ENCODE measurements around the gene SERTAD4.
"Not testable (repeated sequence)": the region's sequence is repeated elsewhere in the genome, so short reads cannot be mapped to it uniquely, and the experiment has no call there.

The SERTAD4 gene

DNA sequence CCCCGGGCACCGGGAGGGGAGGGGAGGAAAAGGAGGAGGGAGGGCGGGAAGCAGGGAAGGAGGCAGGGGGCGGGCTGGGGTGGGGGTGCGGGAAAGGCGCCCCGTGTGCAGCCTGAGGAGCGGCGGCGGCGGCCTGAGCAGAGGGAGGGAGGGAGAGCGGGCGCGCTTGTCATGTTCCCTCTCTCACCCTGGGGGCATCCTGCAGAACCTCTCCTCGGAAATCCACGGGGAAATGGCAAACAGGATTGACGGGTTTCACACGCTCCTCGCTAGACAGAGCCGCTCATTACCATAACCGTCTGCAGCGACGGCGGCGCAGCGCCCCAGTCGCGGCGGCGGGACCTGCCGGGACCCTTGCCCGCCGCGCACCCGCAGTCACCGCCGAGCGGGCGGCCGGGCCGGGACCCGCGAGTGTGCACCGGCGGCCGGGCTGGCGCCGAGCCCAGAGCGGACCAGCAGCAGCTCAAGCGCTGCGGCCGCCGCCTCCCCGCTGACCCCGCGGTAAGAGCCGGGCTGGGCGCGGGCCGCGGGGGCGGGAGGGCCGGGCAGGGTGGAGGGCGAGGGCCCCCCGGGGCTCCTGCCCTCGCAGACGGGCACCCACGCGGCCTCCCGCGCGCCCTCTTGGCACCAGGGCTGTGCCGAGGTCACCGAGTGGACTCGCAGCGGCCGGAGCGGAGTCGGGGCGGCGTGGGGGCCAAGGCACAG lies at the start of gene SERTAD4:
Gene SERTAD4 (plus strand): TSS at position 286 of the 705 bp plus-strand sequence. CDS start 5,165 bp downstream, outside the sequence.
- no peak for DNase-seq (ENCODE audit: extremely low read depth in 1 of 2, low read depth in 1 of 2)

DNA sequence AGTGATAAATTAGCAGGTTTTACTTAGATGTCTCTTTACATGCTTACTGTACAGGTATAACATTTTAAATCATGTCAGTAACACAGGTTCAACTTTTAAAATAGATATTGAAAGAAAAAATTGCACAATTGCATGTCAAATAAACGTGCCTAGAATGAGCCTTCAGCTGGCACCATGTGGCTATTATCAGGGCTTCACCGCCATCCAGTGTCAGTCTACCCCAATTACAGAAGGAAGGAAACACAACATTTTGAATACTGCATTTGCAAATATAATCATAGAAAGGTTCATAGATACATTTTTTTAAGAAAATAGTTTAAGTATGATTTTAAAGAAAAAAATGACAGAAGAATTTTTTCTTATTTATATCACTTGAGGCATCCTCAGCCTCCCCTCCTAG lies 47.5 kb upstream of the SERTAD4 start:
- DNase-seq (ENCODE audit: extremely low read depth in 1 of 2, low read depth in 1 of 2), result no peak

DNA sequence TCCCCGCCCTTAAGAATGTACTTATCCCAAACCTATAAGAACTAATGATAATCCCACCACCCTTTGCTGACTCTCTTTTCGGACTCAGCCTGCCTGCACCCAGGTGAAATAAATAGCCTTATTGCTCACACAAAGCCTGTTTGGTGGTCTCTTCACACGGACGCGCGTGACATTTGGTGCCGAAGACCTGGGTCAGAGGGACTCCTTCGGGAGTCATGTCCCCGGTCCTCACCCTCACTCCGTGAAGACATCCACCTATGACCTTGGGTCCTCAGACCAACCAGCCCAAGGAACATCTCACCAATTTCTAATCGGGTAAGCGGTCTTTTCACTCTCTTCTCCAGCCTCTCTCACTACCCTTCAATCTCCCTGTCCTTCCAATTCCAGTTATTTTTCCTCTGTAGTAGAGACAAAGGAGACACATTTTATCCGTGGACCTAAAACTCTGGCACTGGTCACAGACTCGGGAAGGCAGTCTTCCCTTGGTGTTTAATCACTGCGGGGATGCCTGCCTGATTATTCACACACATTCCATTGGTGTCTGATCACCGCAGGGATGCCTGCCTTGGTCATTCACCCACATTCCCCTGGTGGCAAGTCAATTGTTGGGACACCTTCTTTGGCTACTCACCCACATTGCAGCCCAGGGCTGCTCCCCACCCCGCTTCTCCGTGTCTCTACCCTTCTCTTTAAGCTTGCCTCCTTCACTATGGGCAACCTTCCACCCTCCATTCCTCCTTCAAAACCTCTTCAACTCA lies 44.6 kb upstream of the SERTAD4 start:
- not testable (repeated sequence) for DNase-seq (ENCODE audit: extremely low read depth in 1 of 2, low read depth in 1 of 2)

DNA sequence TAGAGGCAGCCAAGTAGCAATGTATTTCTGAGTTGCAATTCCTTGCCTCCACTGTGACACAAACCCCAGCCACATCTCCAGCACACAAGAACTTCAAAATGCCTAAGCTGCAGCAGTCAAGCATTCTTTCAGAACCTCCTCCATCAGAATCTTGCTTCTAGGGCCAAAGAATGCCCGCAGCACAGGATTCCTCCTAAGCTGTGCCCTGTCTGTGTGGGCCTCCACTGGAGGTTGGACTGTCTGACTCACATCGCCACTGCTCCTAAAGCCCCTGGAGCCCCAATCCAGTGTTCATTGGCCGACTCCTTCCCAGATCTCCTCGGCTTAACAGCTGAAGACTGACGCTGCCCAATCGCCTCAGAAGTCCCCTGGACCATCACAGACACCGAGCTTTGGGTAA lies 43.2 kb upstream of the SERTAD4 start:
- no peak for DNase-seq (ENCODE audit: extremely low read depth in 1 of 2, low read depth in 1 of 2)

DNA sequence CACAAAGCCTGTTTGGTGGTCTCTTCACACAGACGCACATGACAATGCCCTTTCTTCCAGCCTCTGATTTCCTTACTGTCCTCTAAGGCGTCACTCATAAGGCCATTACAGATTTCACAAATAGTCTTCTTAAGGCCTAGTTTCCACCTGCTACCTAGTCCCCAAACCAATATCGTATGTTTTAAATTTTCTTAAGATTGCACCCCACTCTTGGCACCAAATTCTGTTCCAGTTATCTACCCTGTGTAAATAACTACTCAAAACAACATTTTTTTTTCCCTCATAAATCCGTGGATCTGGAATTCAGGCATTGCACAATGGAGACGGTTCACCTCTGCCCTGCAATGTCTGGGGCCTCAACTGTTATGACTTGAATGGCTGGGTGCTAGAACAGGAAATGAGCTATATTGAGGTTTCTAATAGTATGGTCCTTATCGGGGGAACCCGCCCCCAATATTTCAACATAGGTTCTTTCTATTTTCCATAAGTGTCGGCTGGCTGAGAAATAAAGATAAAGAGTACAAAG lies 36.9 kb upstream of the SERTAD4 start:
- DNase-seq (ENCODE audit: extremely low read depth in 1 of 2, low read depth in 1 of 2), result no peak

DNA sequence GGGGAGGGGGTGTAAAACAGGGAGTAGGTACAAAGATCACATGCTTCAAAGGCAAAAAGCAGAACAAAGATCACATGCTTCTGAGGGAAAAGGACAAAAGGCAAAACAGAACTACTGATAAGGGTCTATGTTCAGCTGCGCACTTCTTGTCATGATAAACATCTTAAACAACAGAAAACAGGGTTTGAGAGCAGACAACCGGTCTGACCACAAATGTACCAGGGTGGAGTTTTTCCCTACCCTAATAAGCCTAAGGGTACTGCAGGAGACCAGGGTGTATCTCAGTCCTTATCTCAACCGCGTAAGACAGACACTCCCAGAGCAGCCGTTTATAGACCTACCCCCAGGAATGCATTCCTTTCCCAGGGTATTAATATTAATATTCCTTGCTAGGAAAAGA lies 36.3 kb upstream of the SERTAD4 start:
- DNase-seq (ENCODE audit: extremely low read depth in 1 of 2, low read depth in 1 of 2), result not testable (repeated sequence)

DNA sequence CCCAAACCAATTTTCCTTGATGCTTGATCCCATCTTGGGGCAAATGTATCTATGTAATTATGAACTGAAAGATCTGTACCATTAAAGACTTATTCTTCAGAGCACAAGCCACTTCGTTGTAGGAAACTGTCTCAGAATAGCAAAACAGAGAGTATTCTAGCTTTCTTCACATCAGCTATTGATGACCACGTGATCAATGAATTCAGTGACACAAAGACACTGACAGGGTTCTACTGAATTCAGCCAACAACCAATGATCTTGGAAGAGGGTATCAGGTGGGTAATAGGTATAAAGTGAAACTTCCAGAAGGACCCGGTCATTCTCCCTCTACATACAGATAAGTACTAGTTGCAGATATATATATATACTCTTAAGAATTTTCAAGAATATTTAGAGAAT lies 33.8 kb upstream of the SERTAD4 start:
- DNase-seq (ENCODE audit: extremely low read depth in 1 of 2, low read depth in 1 of 2), result no peak

DNA sequence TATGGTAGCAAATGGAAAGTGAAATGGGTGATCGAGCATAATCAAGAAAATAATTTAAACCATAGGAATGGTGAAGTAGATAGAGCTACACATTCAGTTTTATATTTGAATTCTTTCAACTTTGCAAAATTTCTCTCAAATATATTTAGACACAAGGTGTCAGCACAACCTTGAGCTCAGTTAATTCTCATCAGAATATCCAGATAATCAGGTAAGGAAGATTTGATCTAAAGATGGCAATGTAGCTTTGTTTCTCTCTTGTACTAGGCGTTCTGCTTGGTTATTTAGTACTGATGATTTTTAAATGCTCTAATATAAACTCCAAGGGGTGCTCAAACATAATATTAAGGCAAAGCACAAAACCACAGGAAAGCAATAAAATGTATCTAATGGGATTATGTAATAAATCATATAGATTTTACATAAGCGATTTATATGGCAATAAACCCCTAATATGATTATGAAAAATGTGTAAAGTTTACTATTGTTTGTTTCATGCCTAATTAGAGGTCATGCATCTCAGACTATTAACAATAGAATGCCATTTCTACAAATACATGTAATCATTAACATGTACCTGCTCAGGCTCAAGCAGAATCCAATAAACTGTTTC lies 32.4 kb upstream of the SERTAD4 start:
- no peak for DNase-seq (ENCODE audit: extremely low read depth in 1 of 2, low read depth in 1 of 2)

DNA sequence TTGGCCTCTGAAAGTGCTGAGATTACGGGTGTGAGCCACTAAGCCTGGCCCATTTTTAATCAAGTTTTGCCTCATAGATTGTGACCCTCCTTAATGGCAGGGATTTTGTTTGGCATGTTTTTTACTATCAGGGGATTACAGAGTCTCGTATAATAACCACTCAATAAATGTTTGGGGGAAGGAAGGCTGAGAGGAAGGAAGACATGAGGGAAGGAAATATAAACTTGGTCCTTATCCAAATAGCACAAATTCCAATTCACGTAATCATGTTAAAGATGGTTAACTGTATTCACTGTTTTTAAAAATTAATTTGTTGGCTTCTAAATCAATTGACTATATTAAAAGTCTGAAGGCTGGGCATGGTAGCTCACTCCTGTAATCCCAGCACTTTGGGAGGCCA lies 30.9 kb upstream of the SERTAD4 start:
- DNase-seq (ENCODE audit: extremely low read depth in 1 of 2, low read depth in 1 of 2), result no peak

DNA sequence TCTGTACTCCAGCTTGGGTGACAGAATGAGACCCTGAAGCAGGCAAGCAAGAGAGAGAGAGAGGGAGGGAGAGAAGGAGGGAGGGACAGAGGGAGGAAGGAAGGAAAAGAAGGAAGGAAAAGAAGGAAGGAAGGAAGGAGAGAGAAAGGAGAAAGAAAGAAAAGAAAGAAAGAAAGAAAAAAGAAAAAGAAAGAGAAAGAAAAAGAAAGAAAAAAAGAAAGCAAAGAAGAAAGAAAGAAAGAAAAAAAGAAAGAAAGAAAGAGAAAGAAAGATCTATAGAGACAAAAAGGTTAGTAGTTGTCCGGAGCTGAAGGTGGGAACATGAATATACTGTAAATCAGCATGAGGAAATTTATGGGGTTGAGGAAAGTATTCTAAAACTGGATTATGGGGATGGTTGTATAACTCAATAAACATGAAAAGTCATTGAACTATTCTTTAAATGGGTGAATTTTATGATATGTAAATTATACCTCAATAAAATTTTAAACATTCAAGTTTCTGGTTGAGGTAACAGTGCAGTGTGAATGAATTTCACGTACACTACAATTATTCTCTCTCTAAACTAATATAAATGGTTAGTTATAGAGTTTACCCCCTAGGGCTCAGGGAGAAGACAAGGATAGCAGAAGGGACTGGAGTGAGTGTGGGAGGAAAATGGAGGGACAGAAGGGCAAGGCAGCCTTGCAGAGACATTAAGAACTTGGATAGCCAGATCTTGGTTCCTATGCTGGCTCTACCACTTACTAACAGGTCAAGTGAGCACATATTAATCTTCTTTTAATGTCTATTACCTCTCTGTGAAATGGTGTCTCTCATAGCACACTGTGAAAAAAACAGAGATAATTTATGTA lies 24.8 kb upstream of the SERTAD4 start:
- DNase-seq (ENCODE audit: extremely low read depth in 1 of 2, low read depth in 1 of 2), result no peak

DNA sequence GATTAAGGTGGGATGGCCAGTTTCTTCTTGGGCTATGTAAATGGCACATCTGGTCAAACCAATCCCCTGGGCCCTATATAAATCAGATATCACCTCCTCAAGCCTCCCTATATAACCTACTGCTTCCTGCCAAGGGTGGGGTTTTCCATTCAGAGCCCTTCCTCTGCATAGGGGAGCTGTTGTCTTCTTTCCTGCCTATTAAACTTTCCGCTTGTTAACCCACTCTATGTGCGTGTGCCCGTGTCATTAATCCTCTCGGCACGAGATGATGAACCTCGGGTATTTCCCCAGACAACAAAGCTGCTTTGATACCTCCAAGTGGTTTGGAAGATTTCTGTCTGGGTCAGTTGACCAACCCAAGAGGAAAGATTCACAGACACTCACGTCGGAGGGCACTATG lies 19.3 kb upstream of the SERTAD4 start:
- no peak for DNase-seq (ENCODE audit: extremely low read depth in 1 of 2, low read depth in 1 of 2)

DNA sequence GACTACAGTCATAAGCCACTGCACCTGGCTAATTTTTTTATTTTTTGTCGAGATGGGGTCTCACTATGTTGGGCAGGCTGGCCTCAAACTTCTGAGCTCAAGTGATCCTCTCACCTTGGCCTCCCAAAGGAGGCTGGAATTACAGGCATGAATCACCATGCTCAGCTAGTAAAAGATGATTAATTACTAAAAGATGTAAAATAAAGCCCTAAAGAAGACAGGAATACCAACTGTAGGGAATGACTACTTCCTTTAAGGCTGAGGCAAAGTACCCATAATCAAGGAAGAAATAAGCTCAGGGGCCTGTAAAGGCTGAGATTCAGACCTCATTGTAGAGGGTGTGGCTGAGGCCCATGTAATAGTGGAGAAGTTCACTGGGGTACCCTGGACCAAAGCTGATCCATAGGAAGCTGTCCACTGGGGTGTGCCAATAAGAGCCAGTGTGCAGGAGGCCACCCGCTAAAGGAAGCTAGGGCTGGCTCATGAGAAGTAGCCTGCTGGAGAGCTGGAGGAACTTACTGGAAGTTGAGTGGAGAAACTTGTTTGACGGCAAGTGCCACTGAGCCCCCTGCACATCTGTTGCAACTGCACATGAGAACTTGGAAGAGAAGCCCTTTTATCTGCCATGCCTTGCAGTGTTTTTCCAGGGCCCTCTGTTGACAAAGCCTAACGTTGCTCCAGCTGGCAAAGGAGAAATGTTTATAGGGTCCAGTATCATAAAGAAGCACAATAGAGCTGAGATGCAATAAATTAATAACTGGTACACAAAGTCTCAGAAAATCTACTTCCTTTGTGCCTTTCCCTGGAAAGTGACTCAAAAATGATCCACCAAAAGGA lies 17.8 kb upstream of the SERTAD4 start:
- no peak for DNase-seq (ENCODE audit: extremely low read depth in 1 of 2, low read depth in 1 of 2)

DNA sequence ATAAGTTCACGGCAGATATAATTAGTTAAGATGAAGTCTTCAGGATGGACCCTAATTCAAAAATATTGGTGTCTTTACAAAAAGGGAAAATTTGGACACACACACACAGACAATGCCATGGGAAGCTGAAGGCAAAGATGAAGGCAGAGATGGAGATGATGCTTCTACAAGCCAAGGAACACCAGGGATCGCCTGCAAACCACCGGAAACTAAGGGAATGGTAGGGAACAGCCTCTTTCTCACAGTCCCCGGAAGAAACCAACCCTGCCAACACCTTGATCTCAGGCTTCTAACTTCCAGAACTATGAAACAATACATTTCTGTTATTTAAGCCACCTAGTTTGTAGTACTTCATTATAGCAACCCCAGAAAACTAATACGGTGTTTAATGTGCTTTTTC lies 15.1 kb upstream of the SERTAD4 start:
- DNase-seq (ENCODE audit: extremely low read depth in 1 of 2, low read depth in 1 of 2), result no peak

DNA sequence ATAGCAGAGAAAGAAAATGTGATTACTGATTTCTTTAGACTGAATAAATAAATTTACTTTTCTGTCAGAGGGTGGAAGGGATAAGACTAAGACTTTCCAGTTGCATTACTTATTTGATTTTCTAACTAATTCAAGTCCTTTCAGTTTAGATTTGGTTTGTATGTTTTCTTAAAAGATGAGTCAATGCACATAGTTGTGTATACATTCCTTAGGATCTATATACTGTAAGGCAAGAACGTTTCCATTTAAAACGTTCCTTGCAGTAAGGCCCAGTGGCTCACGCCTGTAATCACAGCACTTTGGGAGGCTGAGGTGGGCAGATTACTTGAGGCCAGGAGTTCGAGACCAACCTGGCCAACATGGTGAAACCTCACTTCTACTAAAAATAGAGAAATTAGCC lies 14.5 kb upstream of the SERTAD4 start:
- no peak for DNase-seq (ENCODE audit: extremely low read depth in 1 of 2, low read depth in 1 of 2)

DNA sequence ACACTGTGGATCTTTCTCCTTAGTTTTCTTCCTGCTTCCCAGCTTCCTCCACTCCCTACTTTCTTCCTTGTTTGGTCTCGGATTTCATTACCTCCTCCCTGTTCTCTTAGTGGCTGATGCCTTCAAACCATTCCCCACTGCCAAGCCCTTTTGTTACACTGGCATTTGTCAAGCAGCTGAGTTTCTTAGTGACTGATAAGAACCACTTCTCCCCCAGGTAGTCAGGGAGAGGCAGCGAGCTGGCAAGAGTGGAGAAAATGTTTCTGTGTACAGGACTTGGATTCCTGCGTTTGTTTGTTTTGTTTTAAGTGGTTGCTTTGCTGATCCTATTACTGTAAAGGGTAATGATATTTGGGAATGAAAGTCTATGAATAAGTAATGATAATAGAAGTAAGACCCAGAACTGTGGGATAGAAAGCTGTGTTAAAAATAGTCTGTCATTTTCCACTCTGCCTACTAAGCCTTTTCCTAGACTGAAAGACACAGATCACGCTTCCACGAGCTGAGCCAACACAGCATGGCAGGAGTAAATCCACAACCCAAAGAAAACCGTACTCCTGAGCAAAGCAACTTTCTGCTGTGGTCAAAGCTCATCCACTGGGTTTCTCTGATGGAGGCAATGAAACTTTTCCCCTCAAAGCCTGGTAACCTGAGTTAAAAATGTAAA lies 10.1 kb upstream of the SERTAD4 start:
- no peak for DNase-seq (ENCODE audit: extremely low read depth in 1 of 2, low read depth in 1 of 2)

DNA sequence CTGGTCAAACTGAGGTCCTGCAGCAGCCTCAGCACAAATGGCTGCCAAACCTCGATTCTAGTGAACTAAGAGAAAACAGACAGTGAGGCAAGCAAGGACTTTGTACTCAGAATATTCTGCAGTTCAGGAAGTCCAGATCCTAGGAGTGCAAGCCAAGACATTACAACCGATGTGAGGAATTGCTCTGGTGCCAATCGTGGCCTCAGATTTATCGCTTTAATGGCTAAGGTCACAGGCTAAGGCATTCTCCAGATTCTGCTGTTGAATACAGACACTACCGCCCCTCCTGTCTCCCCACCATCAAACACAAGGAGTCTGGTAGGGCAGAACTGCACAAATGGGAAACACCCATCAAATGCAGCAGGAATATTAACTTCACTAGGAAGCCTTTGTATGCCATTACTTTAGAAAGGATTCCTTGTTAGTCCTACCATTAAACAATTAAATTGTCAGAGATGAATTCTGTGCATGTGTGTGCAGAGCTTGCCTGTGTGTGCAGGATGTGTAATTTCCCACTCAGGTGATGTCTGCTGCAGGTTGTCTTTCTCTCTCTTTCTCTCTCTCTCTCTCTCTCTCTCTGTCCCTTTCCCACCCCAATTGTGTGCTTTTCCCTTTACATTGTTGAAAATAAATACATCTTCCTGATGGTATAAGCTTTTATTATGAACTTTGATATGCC lies 9.2 kb upstream of the SERTAD4 start:
- DNase-seq (ENCODE audit: extremely low read depth in 1 of 2, low read depth in 1 of 2), result no peak

DNA sequence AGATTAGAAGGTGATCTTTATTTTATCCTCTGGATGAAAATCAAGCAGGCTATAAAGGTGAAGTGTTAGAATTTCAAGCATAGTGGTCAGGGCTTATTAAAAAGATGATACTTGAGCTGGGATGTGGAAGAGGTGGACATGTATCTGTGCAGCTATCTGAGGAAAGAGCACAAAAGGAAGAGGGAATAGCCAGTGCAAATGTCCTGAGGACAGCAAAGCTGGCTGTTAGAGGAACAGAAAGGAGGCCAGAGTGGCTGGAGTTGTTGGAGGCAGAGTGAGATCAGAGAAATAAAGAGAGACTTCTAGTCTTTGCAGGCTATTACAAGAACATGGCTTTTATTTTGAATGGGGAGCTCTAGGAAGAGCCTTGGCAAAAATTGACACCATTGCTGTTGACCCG lies 4.4 kb upstream of the SERTAD4 start:
- no peak for DNase-seq (ENCODE audit: extremely low read depth in 1 of 2, low read depth in 1 of 2)

DNA sequence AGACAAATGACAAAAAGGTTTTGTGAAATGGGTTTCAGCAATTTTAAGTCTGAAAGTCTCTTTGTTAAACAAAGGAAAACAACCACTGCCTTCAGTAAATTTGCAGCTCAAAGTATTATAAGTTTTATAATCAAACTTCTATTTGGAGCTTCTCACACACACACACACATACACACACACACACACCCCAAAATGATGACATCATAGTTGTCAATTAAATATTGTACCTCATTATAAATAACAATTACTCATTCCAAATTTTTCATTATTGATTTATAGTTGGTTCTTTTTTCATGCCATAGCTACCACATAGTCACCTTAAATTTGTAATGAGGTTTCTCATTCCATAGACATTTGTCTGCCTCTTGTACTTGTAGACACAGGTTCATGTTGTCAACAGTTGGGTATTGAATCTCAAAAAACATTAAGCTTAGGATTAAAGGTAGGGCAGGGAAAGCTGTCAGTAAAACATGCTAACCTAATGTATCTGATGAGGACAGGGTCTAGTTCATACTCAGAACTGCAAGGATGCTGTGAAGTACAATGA lies 2.4 kb upstream of the SERTAD4 start:
- no peak for DNase-seq (ENCODE audit: extremely low read depth in 1 of 2, low read depth in 1 of 2)

Measured in activated CD8-positive, alpha-beta memory T cell treated with anti-CD3 and anti-CD28 coated beads for 1 hour (primary cell).